Measurements from ENCODE around the gene DNAJB8.

- TF ChIP-seq CTCF (conservative IDR thresholded peaks at IDR 0.05 in 1 of 2, IDR thresholded peaks at IDR 0.05 in 1 of 2; ENCODE audit: extremely low read depth in 1 of 2, insufficient read depth in 1 of 2, low read depth in 1 of 2, low read length in 2 of 2), result no peak
- no peak for TF ChIP-seq EZH2 (IDR thresholded peaks at IDR 0.05; ENCODE audit: borderline replicate concordance, low read length)
These were observed 27.5 kb downstream of the DNAJB8 start for GRCh38 chr3:128439226-128439625.
